HepG2 (cell line): ENCODE results near the gene MEX3A. TPM values are rescaled to one million over a fixed set of nuclear protein-coding genes. Genes with fewer than 3 reads are reported as not detected.

Experiments used
- ARID3A ChIP-seq: IDR thresholded peaks from 2 replicates; pipeline ENCODE4 v1.6.1; 2012; ENCODE audit warnings: low read depth, low read length, improper control_type of control experiment
- ATF7 ChIP-seq, 2 experiments: fragments of 450-650 bp in 1 of 2; sonication (generic) in 1 of 2; formaldehyde crosslinking in 1 of 2; IDR thresholded peaks; 2 replicates each; pipeline versions ENCODE4 v1.4.0 to v1.6.1; 2016 to 2020; ENCODE audit warnings: antibody characterized with exemption in 1 of 2, mild to moderate bottlenecking in 1 of 2, missing genetic modification reagents in 1 of 2
- BHLHE40 ChIP-seq: IDR thresholded peaks from 2 replicates; pipeline ENCODE4 v1.6.1; 2011; ENCODE audit warnings: low read length, improper control_type of control experiment
- BRCA1 ChIP-seq: sonication (generic); formaldehyde crosslinking; IDR thresholded peaks from 2 replicates; pipeline ENCODE4 v1.4.0; 2020; ENCODE audit warnings: missing genetic modification reagents
- HNRNPH1 ChIP-seq: fragments of 200-400 bp; formaldehyde crosslinking; optimal IDR thresholded peaks from 2 replicates; pipeline ENCODE3; 2017; ENCODE audit warnings: mild to moderate bottlenecking, low read depth, low read length
- HNRNPUL1 ChIP-seq: fragments of 200-400 bp; formaldehyde crosslinking; IDR thresholded peaks from 2 replicates; pipeline ENCODE4 v1.6.1; 2017; ENCODE audit warnings: low read depth, mild to moderate bottlenecking, low read length, moderate library complexity
- IKZF1 ChIP-seq: fragments of 450-650 bp; IDR thresholded peaks from 2 replicates; pipeline ENCODE4 v1.7.1; 2016
- KDM1A ChIP-seq: IDR thresholded peaks from 2 replicates; pipeline ENCODE4 v1.6.1; 2016; ENCODE audit warnings: missing compliant biosample characterization
- KLF11 ChIP-seq: IDR thresholded peaks from 2 replicates; pipeline ENCODE4 v1.6.1; 2016; ENCODE audit warnings: missing compliant biosample characterization
- MED13 ChIP-seq: sonication (generic); formaldehyde crosslinking; IDR thresholded peaks from 2 replicates; pipeline ENCODE4 v1.5.0; 2020; ENCODE audit warnings: missing genetic modification reagents
- NFIC ChIP-seq: IDR thresholded peaks from 2 replicates; pipeline ENCODE4 v1.6.1; 2012; ENCODE audit warnings: mild to moderate bottlenecking, low read length, inconsistent platforms
- PRDM4 ChIP-seq: sonication (generic); formaldehyde crosslinking; IDR thresholded peaks from 2 replicates; pipeline ENCODE4 v1.9.0; 2021; ENCODE audit warnings: missing genetic modification reagents, borderline replicate concordance
- SUZ12 ChIP-seq: fragments of 150-350 bp; IDR thresholded peaks from 2 replicates; pipeline ENCODE4 v1.6.1; 2014; ENCODE audit warnings: low read depth, low read length
- ZBTB7B ChIP-seq: sonication (generic); formaldehyde crosslinking; IDR thresholded peaks from 2 replicates; pipeline ENCODE4 v1.4.0; 2020; ENCODE audit warnings: missing genetic modification reagents
- ZNF256 ChIP-seq: sonication (generic); formaldehyde crosslinking; conservative IDR thresholded peaks from 2 replicates; pipeline ENCODE4 v1.4.0; 2020; ENCODE audit warnings: missing genetic modification reagents
- ZNF282 ChIP-seq: fragments of 450-650 bp; IDR thresholded peaks from 2 replicates; pipeline ENCODE4 v1.6.1; 2018; ENCODE audit not compliant: partially characterized antibody
- ZNF446 ChIP-seq: sonication (generic); formaldehyde crosslinking; IDR thresholded peaks from 2 replicates; pipeline ENCODE4 v1.5.0; 2020; ENCODE audit warnings: mild to moderate bottlenecking, missing genetic modification reagents
- ZNF451 ChIP-seq: sonication (generic); formaldehyde crosslinking; IDR thresholded peaks from 2 replicates; pipeline ENCODE4 v1.5.0; 2020; ENCODE audit warnings: mild to moderate bottlenecking, missing genetic modification reagents
- ZNF513 ChIP-seq: sonication (generic); formaldehyde crosslinking; conservative IDR thresholded peaks from 2 replicates; pipeline ENCODE4 v1.5.0; 2020; ENCODE audit warnings: missing genetic modification reagents
- ZNF790 ChIP-seq: sonication (generic); formaldehyde crosslinking; IDR thresholded peaks from 2 replicates; pipeline ENCODE4 v1.8.0; 2022; ENCODE audit warnings: missing genetic modification reagents, mild to moderate bottlenecking, borderline replicate concordance
- polyA plus RNA-seq, 8 experiments: library from polyadenylated mRNA; depleted of rRNA in 3 of 8; stranded (reverse) in 7 of 8; unstranded in 1 of 8; fragments of >200 nt; fragmentation: Illumina TruSeq in 4 of 8; extraction: Trizol in 4 of 8; gene quantifications; 2 replicates each; pipeline versions ENCODE4 v1.2.1 to v1.2.3, GENCODE V29; 2011 to 2016; ENCODE audit warnings: low read depth in 4 of 8, missing spikeins in 1 of 8, mixed read lengths in 1 of 8; ENCODE audit not compliant: insufficient read depth in 1 of 8
- total RNA-seq, 5 experiments: library from RNA; depleted of rRNA; stranded (reverse); fragments of >200 nt; fragmentation: Illumina TruSeq; extraction: Trizol; gene quantifications; 2 replicates each; pipeline ENCODE4 v1.2.3, GENCODE V29; 2016; ENCODE audit warnings: low read depth in 1 of 5
- TF ChIP-seq, protein P1 (sequence below): IDR thresholded peaks from 2 replicates; pipeline ENCODE4 v1.4.0; 2020; ENCODE audit warnings: mild to moderate bottlenecking, missing genetic modification reagents

Gene MEX3A
- total and polyA plus RNA-seq, 2 of the 13 experiments (the other 11 are each of a cell fraction or from before 2014, with no cell fraction given), result 7.6 to 9.1 TPM

- no peak for TF ChIP-seq KDM1A (CRISPR knock-in tag)
- TF ChIP-seq HNRNPUL1, result no peak
- TF ChIP-seq, protein P1, sequence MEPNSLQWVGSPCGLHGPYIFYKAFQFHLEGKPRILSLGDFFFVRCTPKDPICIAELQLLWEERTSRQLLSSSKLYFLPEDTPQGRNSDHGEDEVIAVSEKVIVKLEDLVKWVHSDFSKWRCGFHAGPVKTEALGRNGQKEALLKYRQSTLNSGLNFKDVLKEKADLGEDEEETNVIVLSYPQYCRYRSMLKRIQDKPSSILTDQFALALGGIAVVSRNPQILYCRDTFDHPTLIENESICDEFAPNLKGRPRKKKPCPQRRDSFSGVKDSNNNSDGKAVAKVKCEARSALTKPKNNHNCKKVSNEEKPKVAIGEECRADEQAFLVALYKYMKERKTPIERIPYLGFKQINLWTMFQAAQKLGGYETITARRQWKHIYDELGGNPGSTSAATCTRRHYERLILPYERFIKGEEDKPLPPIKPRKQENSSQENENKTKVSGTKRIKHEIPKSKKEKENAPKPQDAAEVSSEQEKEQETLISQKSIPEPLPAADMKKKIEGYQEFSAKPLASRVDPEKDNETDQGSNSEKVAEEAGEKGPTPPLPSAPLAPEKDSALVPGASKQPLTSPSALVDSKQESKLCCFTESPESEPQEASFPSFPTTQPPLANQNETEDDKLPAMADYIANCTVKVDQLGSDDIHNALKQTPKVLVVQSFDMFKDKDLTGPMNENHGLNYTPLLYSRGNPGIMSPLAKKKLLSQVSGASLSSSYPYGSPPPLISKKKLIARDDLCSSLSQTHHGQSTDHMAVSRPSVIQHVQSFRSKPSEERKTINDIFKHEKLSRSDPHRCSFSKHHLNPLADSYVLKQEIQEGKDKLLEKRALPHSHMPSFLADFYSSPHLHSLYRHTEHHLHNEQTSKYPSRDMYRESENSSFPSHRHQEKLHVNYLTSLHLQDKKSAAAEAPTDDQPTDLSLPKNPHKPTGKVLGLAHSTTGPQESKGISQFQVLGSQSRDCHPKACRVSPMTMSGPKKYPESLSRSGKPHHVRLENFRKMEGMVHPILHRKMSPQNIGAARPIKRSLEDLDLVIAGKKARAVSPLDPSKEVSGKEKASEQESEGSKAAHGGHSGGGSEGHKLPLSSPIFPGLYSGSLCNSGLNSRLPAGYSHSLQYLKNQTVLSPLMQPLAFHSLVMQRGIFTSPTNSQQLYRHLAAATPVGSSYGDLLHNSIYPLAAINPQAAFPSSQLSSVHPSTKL (CRISPR knock-in tag), result no peak
- no peak; the same call in 1 of the 2 replicates for TF ChIP-seq ATF7 (IDR thresholded peaks at IDR 0.05)
- TF ChIP-seq ATF7 (CRISPR knock-in tag; IDR thresholded peaks at IDR 0.05), result peak; percentile 8; the same call in 1 of the 2 replicates
- no peak for TF ChIP-seq KLF11 (CRISPR knock-in tag)
- TF ChIP-seq NFIC, result no peak
- no peak for TF ChIP-seq BRCA1
- TF ChIP-seq ZNF256, result no peak
- no peak for TF ChIP-seq ZNF451 (CRISPR knock-in tag)
- TF ChIP-seq ZBTB7B (CRISPR knock-in tag), result no peak
- no peak for TF ChIP-seq ZNF446
- TF ChIP-seq IKZF1, result no peak
- no peak for TF ChIP-seq MED13 (CRISPR knock-in tag)
- TF ChIP-seq BHLHE40, result no peak
- TF ChIP-seq PRDM4, result no peak
- TF ChIP-seq ZNF513 (CRISPR knock-in tag), result no peak
- no peak for TF ChIP-seq ZNF790 (CRISPR knock-in tag)
- TF ChIP-seq HNRNPH1, result no peak
- no peak for TF ChIP-seq ZNF282
- no peak for TF ChIP-seq SUZ12
- TF ChIP-seq ARID3A, result peak; percentile 27; the same call in 1 of the 2 replicates
Observed at GRCh38 chr1:156114101-156114918, 32.0 kb upstream of the MEX3A start, which contains the start of gene LMNA (continued).
